K562 (cell line): ENCODE measurements around the gene COQ4. TPM values are rescaled to one million over a fixed set of nuclear protein-coding genes. Genes with fewer than 3 reads are reported as not detected.

Experiments
- ATAC-seq: fragments of 200-7000 bp; cut with Tn5 transposase; 3 replicates; pipeline ENCODE4 v1.9.1; 2020; ENCODE audit warnings: moderate library complexity
- BruUV-seq: library from RNA; stranded (reverse); fragments of 400-500 nt; replicated peaks from 2 replicates; lab custom pipeline; 2021; lab: Mats Ljungman, UMichigan
- CTCF ChIA-PET: fragments of 300-600 bp; formaldehyde crosslinking; extraction: SDS; loops from one replicate; lab custom pipeline; 2021; ENCODE audit warnings: low intra/inter-chr PET ratio; lab: Yijun Ruan, JAX
- POLR2A ChIA-PET: fragments of 300-600, 350-650 bp; sonication (Branson Sonifier 250); formaldehyde crosslinking; extraction: SDS; loops from one replicate; lab custom pipeline; 2021; ENCODE audit warnings: antibody characterized with exemption, inconsistent platforms; lab: Yijun Ruan, JAX
- DNase-seq, 4 experiments: peaks; one replicate each; pipeline versions ENCODE4 v3.0.0 to v3.0.0-alpha.2; 2011 to 2018; ENCODE audit warnings: low spot score in 3 of 4, mixed read lengths in 3 of 4; ENCODE audit errors: extremely low read depth in 1 of 4
- FAIRE-seq: peaks from 2 replicates; lab custom pipeline; 2011; peaks lifted over from hg19 to GRCh38; lab: Jason Lieb, UNC
- H2AFZ ChIP-seq: 2 replicates; pipeline ENCODE4 v1.6.0; 2011; ENCODE audit warnings: low read depth, low read length, control low read depth, inconsistent platforms
- H3K27ac ChIP-seq: fragments of 200-600 bp; 3 replicates; pipeline ENCODE4 v1.8.0; 2011; ENCODE audit warnings: low read depth, mild to moderate bottlenecking, control low read depth, inconsistent platforms, low read length, moderate library complexity, mixed read lengths; ENCODE audit errors: extremely low read depth
- H3K27me3 ChIP-seq, 2 experiments: fragments of 300-600 bp in 1 of 2; 2 replicates in 1 of 2; 3 replicates in 1 of 2; pipeline versions ENCODE4 v1.6.0 to v1.8.0; 2011; ENCODE audit warnings: inconsistent platforms in 2 of 2, low read length in 2 of 2, mild to moderate bottlenecking in 1 of 2, mixed read lengths in 1 of 2, moderate library complexity in 1 of 2; ENCODE audit not compliant: control insufficient read depth in 2 of 2, insufficient read depth in 2 of 2
- H3K36me3 ChIP-seq: fragments of 300-600 bp; 3 replicates; pipeline ENCODE4 v1.8.0; 2011; ENCODE audit warnings: mild to moderate bottlenecking, low read length, inconsistent platforms; ENCODE audit not compliant: control insufficient read depth, insufficient read depth
- H3K4me1 ChIP-seq, 2 experiments: fragments of 200-600 bp in 1 of 2; replicated peaks in 1 of 2; 2 replicates in 1 of 2; 3 replicates in 1 of 2; pipeline versions ENCODE4 v1.5.1 to v1.8.0; 2011; ENCODE audit warnings: inconsistent platforms in 2 of 2, low read length in 2 of 2, mild to moderate bottlenecking in 1 of 2, mixed read lengths in 1 of 2, moderate library complexity in 1 of 2; ENCODE audit not compliant: control insufficient read depth in 2 of 2, insufficient read depth in 2 of 2
- H3K4me2 ChIP-seq: 2 replicates; pipeline ENCODE4 v1.6.1; 2011; ENCODE audit warnings: low read length, control low read depth, inconsistent platforms, mixed read lengths; ENCODE audit not compliant: insufficient read depth
- H3K4me3 ChIP-seq: fragments of 200-600 bp; sonication (generic), shearing (Covaris generic); 2 replicates; pipeline ENCODE4 v1.5.1; 2016; ENCODE audit warnings: control low read depth, inconsistent platforms
- H3K79me2 ChIP-seq: fragments of 200-600 bp; 3 replicates; pipeline ENCODE4 v1.8.0; 2011; ENCODE audit warnings: low read length, inconsistent platforms; ENCODE audit not compliant: control insufficient read depth, insufficient read depth
- H3K9ac ChIP-seq, 2 experiments: 2 replicates each; pipeline versions ENCODE4 v1.6.0 to v1.6.1; 2011; ENCODE audit warnings: low read depth in 2 of 2, low read length in 2 of 2, control low read depth in 1 of 2, inconsistent platforms in 1 of 2, mild to moderate bottlenecking in 1 of 2, mixed read lengths in 1 of 2; ENCODE audit not compliant: insufficient read depth in 1 of 2
- H3K9me1 ChIP-seq: one replicate; pipeline ENCODE4 v1.6.0; 2011; ENCODE audit warnings: inconsistent platforms, mild to moderate bottlenecking, low read length, moderate library complexity; ENCODE audit not compliant: control insufficient read depth, insufficient read depth
- H3K9me3 ChIP-seq: replicated peaks from 2 replicates; pipeline ENCODE4 v1.5.1; 2011; ENCODE audit warnings: low read depth, low read length, inconsistent platforms; ENCODE audit not compliant: control insufficient read depth, insufficient read depth
- H4K20me1 ChIP-seq: replicated peaks from 2 replicates; pipeline ENCODE4 v1.6.1; 2011; ENCODE audit warnings: low read length, inconsistent platforms, mixed read lengths; ENCODE audit not compliant: control insufficient read depth, insufficient read depth
- FOXK1 ChIP-seq: sonication (generic); formaldehyde crosslinking; IDR thresholded peaks from 2 replicates; pipeline ENCODE4 v1.8.0; 2022; ENCODE audit warnings: missing genetic modification reagents, mild to moderate bottlenecking, borderline replicate concordance
- GABPB2 ChIP-seq: fragments of 250-450 bp; sonication (Bioruptor Pico); conservative IDR thresholded peaks from 2 replicates; pipeline ENCODE4 v1.5.1; 2021; ENCODE audit warnings: mild to moderate bottlenecking
- KLF10 ChIP-seq: fragments of 250-450 bp; sonication (Bioruptor Pico); IDR thresholded peaks from 2 replicates; pipeline ENCODE4 v1.6.1; 2021; ENCODE audit warnings: matching md5 sums
- PHF21A ChIP-seq: fragments of 450-650 bp; IDR thresholded peaks from 2 replicates; pipeline ENCODE4 v1.6.1; 2017; ENCODE audit warnings: low read depth, borderline replicate concordance
- PPARD ChIP-seq: fragments of 250-450 bp; sonication (Bioruptor Pico); IDR thresholded peaks from 2 replicates; pipeline ENCODE4 v1.8.0; 2022; ENCODE audit warnings: inconsistent platforms, mild to moderate bottlenecking, moderate library complexity
- RCOR1 ChIP-seq, 2 experiments: IDR thresholded peaks; 2 replicates each; pipeline ENCODE4 v1.6.1; 2012; ENCODE audit warnings: low read depth in 2 of 2, low read length in 2 of 2, borderline replicate concordance in 1 of 2, improper control_type of control experiment in 1 of 2
- ZFP30 ChIP-seq: fragments of 250-450 bp; sonication (Bioruptor Pico); IDR thresholded peaks from 2 replicates; pipeline ENCODE4 v1.8.0; 2022; ENCODE audit warnings: moderate library complexity, mild to moderate bottlenecking, inconsistent platforms, borderline replicate concordance
- ZNF184 ChIP-seq: sonication (generic); formaldehyde crosslinking; IDR thresholded peaks from 2 replicates; pipeline ENCODE4 v1.5.0; 2020; ENCODE audit warnings: missing genetic modification reagents
- WGBS: fragments of 100-300 bp; shearing (Covaris generic); methylation state at CpG from one replicate; pipeline ENCODE4 v1.1.6; 2016; ENCODE audit warnings: low coverage, mixed read lengths; ENCODE audit not compliant: insufficient coverage; ENCODE audit errors: missing lambda C conversion rate; 5-methylcytosine and 5-hydroxymethylcytosine counted together
- in situ Hi-C: fragments of 300-500 bp; cut with MboI; formaldehyde crosslinking; loops from 4 replicates; pipeline ENCODE4 v1.15.0; 2018; ENCODE audit warnings: inconsistent platforms, mixed read lengths
- intact Hi-C: fragments of 100-400 bp; cut with micrococcal nuclease; formaldehyde crosslinking; loops from 2 replicates; pipeline ENCODE4 v1.14.2; 2022
- polyA plus RNA-seq, 8 experiments: library from polyadenylated mRNA; depleted of rRNA in 4 of 8; stranded (reverse) in 5 of 8; unstranded in 3 of 8; fragments of >200 nt; fragmentation: Nextera tagmentation in 2 of 8; fragmentation: Illumina TruSeq in 1 of 8; extraction: Ambion mirVana in 2 of 8; extraction: Trizol in 1 of 8; gene quantifications; 2 replicates each; pipeline versions ENCODE4 v1.2.1 to v1.2.3, GENCODE V29; 2011 to 2014; ENCODE audit warnings: inconsistent platforms in 1 of 8, missing spikeins in 1 of 8
- total RNA-seq, 7 experiments: library from RNA; depleted of rRNA in 6 of 7; stranded (reverse); fragments of >200 nt in 6 of 7; fragmentation: Illumina TruSeq in 2 of 7; extraction: Trizol in 2 of 7; gene quantifications; 2 replicates each; pipeline versions ENCODE4 v1.2.1 to v1.2.3, GENCODE V29; 2011 to 2021; ENCODE audit warnings: low replicate concordance in 1 of 7
- TF ChIP-seq, protein P1 (sequence below): sonication (generic); formaldehyde crosslinking; IDR thresholded peaks from 2 replicates; pipeline ENCODE4 v1.8.1; 2023; ENCODE audit warnings: mild to moderate bottlenecking, missing genetic modification reagents
- TF ChIP-seq, protein P2 (sequence below), 2 experiments: fragments of 450-650 bp; formaldehyde crosslinking in 1 of 2; IDR thresholded peaks; 2 replicates each; pipeline versions ENCODE4 v1.4.0 to v1.6.1; 2014 to 2020; ENCODE audit warnings: mild to moderate bottlenecking in 2 of 2, borderline replicate concordance in 1 of 2, low read depth in 1 of 2

COQ4 gene
- total and polyA plus RNA-seq, 9 of the 15 experiments (the other 6 are each of a cell fraction or from before 2014, with no cell fraction given), result 9.1 to 135 (median 67.2) TPM

GRCh38 chr9:128297221-128297773 lies 25.3 kb upstream of the COQ4 start:
- ATAC-seq (no peak), DNase-seq (peak in 1 of 4 experiments; percentile 17), FAIRE-seq (no peak)
- H3K36me3 ChIP-seq, result no peaks in the 10 kb centered on the region
- H3K9me1 ChIP-seq, result peaks cover 8% of the 10 kb centered on the region
- intact Hi-C loops, result loop anchor here (2.0 to 5.0 kb wide), 3 partner anchors 1390 to 1486 kb away; no protein-coding TSS in a partner anchor
- no peaks in the 10 kb centered on the region for H3K27me3 ChIP-seq
- H2AFZ ChIP-seq, result no peak overlapping the region
- POLR2A ChIA-PET, result interaction anchor here (0.7 to 4.3 kb wide), 14 partner anchors 8 to 98 kb away, joined by 3 to 38 read pairs (median 3); partner anchors contain the start of genes GOLGA2 and SWI5
- 0 out of 2 replicates have a peak, but pooled peaks cover 4% of the 10 kb centered on the region for H4K20me1 ChIP-seq
- peak overlapping the region; percentile 17 to 73; a peak in 3 of 4 replicates for H3K9ac ChIP-seq
- peaks cover 38 to 42% of the 10 kb centered on the region in 2 experiments for H3K4me1 ChIP-seq
- no peak overlapping the region for H3K4me3 ChIP-seq
- WGBS, result 41% methylated on average over 2 of the region's 2 CpGs
- CTCF ChIA-PET, result no interaction called here
- H3K9me3 ChIP-seq, result no peaks in the 10 kb centered on the region
- H3K4me2 ChIP-seq, result peak overlapping the region; percentile 47
- peak overlapping the region; percentile 49 for H3K27ac ChIP-seq
- no peaks in the 10 kb centered on the region for H3K79me2 ChIP-seq
- BruUV-seq, result no TSS peak
- in situ Hi-C loops, result loop anchor here (25.0 kb wide), 1 partner anchor 1490 kb away; no protein-coding TSS in a partner anchor
- TF ChIP-seq GABPB2 (CRISPR knock-in tag) (no peak), ZFP30 (no peak), RCOR1 (IDR thresholded peaks at IDR 0.05; ENCODE audit: borderline replicate concordance in 1 of 2, low read depth in 2 of 2, low read length in 2 of 2) (peak; percentile 5 to 57; a peak in 2 of 4 replicates), PPARD (CRISPR knock-in tag) (no peak), KLF10 (CRISPR knock-in tag) (0 out of 2 replicates have a peak, but pooled peaks have one; percentile 17), ZNF184 (CRISPR knock-in tag) (no peak), FOXK1 (CRISPR knock-in tag) (no peak), PHF21A (no peak)
- TF ChIP-seq, protein P1, sequence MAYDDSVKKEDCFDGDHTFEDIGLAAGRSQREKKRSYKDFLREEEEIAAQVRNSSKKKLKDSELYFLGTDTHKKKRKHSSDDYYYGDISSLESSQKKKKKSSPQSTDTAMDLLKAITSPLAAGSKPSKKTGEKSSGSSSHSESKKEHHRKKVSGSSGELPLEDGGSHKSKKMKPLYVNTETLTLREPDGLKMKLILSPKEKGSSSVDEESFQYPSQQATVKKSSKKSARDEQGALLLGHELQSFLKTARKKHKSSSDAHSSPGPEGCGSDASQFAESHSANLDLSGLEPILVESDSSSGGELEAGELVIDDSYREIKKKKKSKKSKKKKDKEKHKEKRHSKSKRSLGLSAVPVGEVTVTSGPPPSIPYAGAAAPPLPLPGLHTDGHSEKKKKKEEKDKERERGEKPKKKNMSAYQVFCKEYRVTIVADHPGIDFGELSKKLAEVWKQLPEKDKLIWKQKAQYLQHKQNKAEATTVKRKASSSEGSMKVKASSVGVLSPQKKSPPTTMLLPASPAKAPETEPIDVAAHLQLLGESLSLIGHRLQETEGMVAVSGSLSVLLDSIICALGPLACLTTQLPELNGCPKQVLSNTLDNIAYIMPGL (CRISPR knock-in tag), result no peak; the same call in 1 of the 2 replicates
- TF ChIP-seq, protein P2, sequence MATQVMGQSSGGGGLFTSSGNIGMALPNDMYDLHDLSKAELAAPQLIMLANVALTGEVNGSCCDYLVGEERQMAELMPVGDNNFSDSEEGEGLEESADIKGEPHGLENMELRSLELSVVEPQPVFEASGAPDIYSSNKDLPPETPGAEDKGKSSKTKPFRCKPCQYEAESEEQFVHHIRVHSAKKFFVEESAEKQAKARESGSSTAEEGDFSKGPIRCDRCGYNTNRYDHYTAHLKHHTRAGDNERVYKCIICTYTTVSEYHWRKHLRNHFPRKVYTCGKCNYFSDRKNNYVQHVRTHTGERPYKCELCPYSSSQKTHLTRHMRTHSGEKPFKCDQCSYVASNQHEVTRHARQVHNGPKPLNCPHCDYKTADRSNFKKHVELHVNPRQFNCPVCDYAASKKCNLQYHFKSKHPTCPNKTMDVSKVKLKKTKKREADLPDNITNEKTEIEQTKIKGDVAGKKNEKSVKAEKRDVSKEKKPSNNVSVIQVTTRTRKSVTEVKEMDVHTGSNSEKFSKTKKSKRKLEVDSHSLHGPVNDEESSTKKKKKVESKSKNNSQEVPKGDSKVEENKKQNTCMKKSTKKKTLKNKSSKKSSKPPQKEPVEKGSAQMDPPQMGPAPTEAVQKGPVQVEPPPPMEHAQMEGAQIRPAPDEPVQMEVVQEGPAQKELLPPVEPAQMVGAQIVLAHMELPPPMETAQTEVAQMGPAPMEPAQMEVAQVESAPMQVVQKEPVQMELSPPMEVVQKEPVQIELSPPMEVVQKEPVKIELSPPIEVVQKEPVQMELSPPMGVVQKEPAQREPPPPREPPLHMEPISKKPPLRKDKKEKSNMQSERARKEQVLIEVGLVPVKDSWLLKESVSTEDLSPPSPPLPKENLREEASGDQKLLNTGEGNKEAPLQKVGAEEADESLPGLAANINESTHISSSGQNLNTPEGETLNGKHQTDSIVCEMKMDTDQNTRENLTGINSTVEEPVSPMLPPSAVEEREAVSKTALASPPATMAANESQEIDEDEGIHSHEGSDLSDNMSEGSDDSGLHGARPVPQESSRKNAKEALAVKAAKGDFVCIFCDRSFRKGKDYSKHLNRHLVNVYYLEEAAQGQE (IDR thresholded peaks at IDR 0.05; ENCODE audit: borderline replicate concordance), result no peak
- TF ChIP-seq, protein P2 (CRISPR knock-in tag; IDR thresholded peaks at IDR 0.05; ENCODE audit: low read depth), result no peak
